Stimulated activated CD4-positive, alpha-beta T cell treated with anti-CD3 and anti-CD28 coated beads, Interleukin-15, amount 100 ng/mL, for 24 hours (primary cell): ENCODE measurements around the gene HYCC1.
"Not testable (repeated sequence)": the region's sequence is repeated elsewhere in the genome, so short reads cannot be mapped to it uniquely, and the experiment has no call there.

Experiments
- DNase-seq: peaks from one replicate; pipeline ENCODE4 v3.0.0-alpha.2; 2020

The HYCC1 gene

GRCh38 chr7:23013715-23014649, at the start of gene HYCC1:
Gene HYCC1 (minus strand): TSS chr7:23014130. CDS start chr7:22991111, 23,019 bp downstream.
- DNase-seq, result peak; percentile 99

GRCh38 chr7:23062452-23062851, 48.5 kb upstream of the HYCC1 start:
- DNase-seq, result no peak

GRCh38 chr7:23061327-23061726, 47.4 kb upstream of the HYCC1 start:
- DNase-seq, result no peak

- DNase-seq, result no peak
Observed at GRCh38 chr7:23058408-23059096, 44.6 kb upstream of the HYCC1 start.

- peak; percentile 64 for DNase-seq
Observed at GRCh38 chr7:23055582-23056178, 41.8 kb upstream of the HYCC1 start.

- peak; percentile 24 for DNase-seq
Observed at GRCh38 chr7:23051124-23051485, 37.2 kb upstream of the HYCC1 start.

- not testable (repeated sequence) for DNase-seq
Observed at GRCh38 chr7:23046336-23046735, 32.4 kb upstream of the HYCC1 start.

- not testable (repeated sequence) for DNase-seq
Observed at GRCh38 chr7:23045086-23045485, 31.2 kb upstream of the HYCC1 start.

- DNase-seq, result no peak
Observed at GRCh38 chr7:23044581-23044980, 30.7 kb upstream of the HYCC1 start.

GRCh38 chr7:23043441-23043840, 29.5 kb upstream of the HYCC1 start:
- DNase-seq, result no peak

- not testable (repeated sequence) for DNase-seq
Observed at GRCh38 chr7:23039674-23040073, 25.7 kb upstream of the HYCC1 start.

GRCh38 chr7:23035542-23036371, 21.8 kb upstream of the HYCC1 start:
- not testable (repeated sequence) for DNase-seq

- DNase-seq, result no peak
Observed at GRCh38 chr7:23027261-23027660, 13.3 kb upstream of the HYCC1 start.

GRCh38 chr7:23026164-23026563, 12.2 kb upstream of the HYCC1 start:
- DNase-seq, result no peak

- no peak for DNase-seq
Observed at GRCh38 chr7:23024454-23024853, 10.5 kb upstream of the HYCC1 start.

GRCh38 chr7:23022851-23023250, 8.9 kb upstream of the HYCC1 start:
- DNase-seq, result no peak

- no peak for DNase-seq
Observed at GRCh38 chr7:23022258-23022769, 8.4 kb upstream of the HYCC1 start.

- DNase-seq, result no peak
Observed at GRCh38 chr7:23021596-23021995, 7.7 kb upstream of the HYCC1 start.

- peak; percentile 35 for DNase-seq
Observed at GRCh38 chr7:23020742-23021401, 6.9 kb upstream of the HYCC1 start.

GRCh38 chr7:23018750-23019149, 4.8 kb upstream of the HYCC1 start:
- no peak for DNase-seq

GRCh38 chr7:23017309-23017708, 3.4 kb upstream of the HYCC1 start:
- no peak for DNase-seq
